CD4-positive, CD25-positive, alpha-beta regulatory T cell (primary cell): Measurements from ENCODE around the gene RNF180. TPM values are rescaled to one million over a fixed set of nuclear protein-coding genes. Genes with fewer than 3 reads are reported as not detected.

Source experiments
- ATAC-seq, 2 donors: fragments of 150-1000 bp; cut with Tn5 transposase; one replicate each; pipeline ENCODE4 v1.10.0; 2021; ENCODE audit warnings: low read depth in 2 of 2, moderate number of reproducible peaks in 2 of 2, moderate library complexity in 1 of 2
- DNase-seq, 3 donors: peaks; one replicate each; pipeline versions ENCODE4 v3.0.0 to v3.0.0-alpha.2; 2012 to 2022; ENCODE audit warnings: mixed read lengths in 1 of 3
- H3K27ac ChIP-seq: one replicate; pipeline ENCODE4 v1.7.0; 2013; ENCODE audit warnings: mild to moderate bottlenecking, low read length; ENCODE audit not compliant: insufficient read depth, poor library complexity, severe bottlenecking
- H3K27me3 ChIP-seq: one replicate; pipeline ENCODE4 v1.7.0; 2013; ENCODE audit warnings: low read length; ENCODE audit not compliant: control insufficient read depth, insufficient read depth
- H3K36me3 ChIP-seq: one replicate; pipeline ENCODE4 v1.7.0; 2013; ENCODE audit warnings: mild to moderate bottlenecking, low read length, moderate library complexity; ENCODE audit not compliant: control insufficient read depth, insufficient read depth
- H3K4me1 ChIP-seq: 2 replicates; pipeline ENCODE4 v1.7.0; 2013; ENCODE audit warnings: mild to moderate bottlenecking, low read length; ENCODE audit not compliant: insufficient read depth, control insufficient read depth, poor library complexity, severe bottlenecking
- H3K4me3 ChIP-seq: one replicate; pipeline ENCODE4 v1.7.0; 2013; ENCODE audit warnings: low read depth, mild to moderate bottlenecking, low read length, moderate library complexity
- H3K9me3 ChIP-seq, 2 experiments: 1 replicate in 1 of 2; 2 replicates in 1 of 2; pipeline ENCODE4 v1.7.0; 2013; ENCODE audit warnings: low read length in 2 of 2, mild to moderate bottlenecking in 1 of 2, moderate library complexity in 1 of 2; ENCODE audit not compliant: control insufficient read depth in 2 of 2
- H3K27ac Mint-ChIP-seq, 3 donors: one replicate each; pipeline ENCODE4 v1.8.0; 2020 to 2022; ENCODE audit warnings: mild to moderate bottlenecking in 3 of 3, mixed read lengths in 3 of 3, moderate library complexity in 2 of 3
- H3K27me3 Mint-ChIP-seq: one replicate; pipeline ENCODE4 v1.8.0; 2022; ENCODE audit warnings: mild to moderate bottlenecking, mixed read lengths
- H3K36me3 Mint-ChIP-seq: one replicate; pipeline ENCODE4 v1.8.0; 2020; ENCODE audit warnings: mixed read lengths
- H3K4me1 Mint-ChIP-seq, 4 donors: one replicate each; pipeline ENCODE4 v1.8.0; 2020 to 2022; ENCODE audit warnings: mixed read lengths in 4 of 4, mild to moderate bottlenecking in 1 of 4
- H3K4me3 Mint-ChIP-seq, 4 donors: one replicate each; pipeline ENCODE4 v1.8.0; 2020 to 2022; ENCODE audit warnings: mild to moderate bottlenecking in 4 of 4, mixed read lengths in 4 of 4, moderate library complexity in 3 of 4
- H3K9me3 Mint-ChIP-seq, 7 donors: one replicate each; pipeline ENCODE4 v1.8.0; 2020 to 2022; ENCODE audit warnings: mixed read lengths in 7 of 7, mild to moderate bottlenecking in 3 of 7, moderate library complexity in 2 of 7
- polyA plus RNA-seq, 4 donors: library from polyadenylated mRNA; unstranded; fragments of 300-500 nt; fragmentation: Illumina TruSeq; gene quantifications; one replicate each; pipeline ENCODE4 v1.2.3, GENCODE V29; 2021
- total RNA-seq: library from RNA; stranded (reverse); gene quantifications from one replicate; pipeline ENCODE4 v1.2.3, GENCODE V29; 2022

Gene RNF180
- total and polyA plus RNA-seq, 5 donors from 2014 or later = not detected

- no peaks in the 10 kb centered on the region for H3K9me3 ChIP-seq
- no peak overlapping the region for H3K4me3 ChIP-seq
- Mint-ChIP-seq H3K9me3 (peaks cover 0 to 2% (median 0%) of the 10 kb centered on the region in 7 donors), H3K27me3 (no peaks in the 10 kb centered on the region), H3K27ac (no peak overlapping the region), H3K4me3 (no peak overlapping the region), H3K4me1 (no peaks in the 10 kb centered on the region), H3K36me3 (no peaks in the 10 kb centered on the region)
- DNase-seq (no peak), ATAC-seq (no peak)
- no peak overlapping the region for H3K27ac ChIP-seq
- no peaks in the 10 kb centered on the region for H3K36me3 ChIP-seq
- H3K4me1 ChIP-seq = no peaks in the 10 kb centered on the region
- H3K27me3 ChIP-seq = no peaks in the 10 kb centered on the region
Observed at GRCh38 chr5:64183956-64184355, 18.3 kb downstream of the RNF180 start.

GRCh38 chr5:64184832-64185231, 19.2 kb downstream of the RNF180 start:
- Mint-ChIP-seq H3K27me3 (no peaks in the 10 kb centered on the region), H3K36me3 (no peaks in the 10 kb centered on the region), H3K9me3 (peaks cover 0 to 2% (median 0%) of the 10 kb centered on the region in 7 donors), H3K4me1 (no peaks in the 10 kb centered on the region), H3K27ac (no peak overlapping the region), H3K4me3 (no peak overlapping the region)
- no peak overlapping the region for H3K27ac ChIP-seq
- H3K36me3 ChIP-seq = no peaks in the 10 kb centered on the region
- H3K27me3 ChIP-seq = no peaks in the 10 kb centered on the region
- DNase-seq = no peak
- H3K9me3 ChIP-seq = no peaks in the 10 kb centered on the region
- ATAC-seq = no peak
- H3K4me1 ChIP-seq = no peaks in the 10 kb centered on the region
- no peak overlapping the region for H3K4me3 ChIP-seq

- no peaks in the 10 kb centered on the region for H3K9me3 ChIP-seq
- Mint-ChIP-seq H3K27me3 (no peaks in the 10 kb centered on the region), H3K9me3 (peaks cover 0 to 5% (median 1%) of the 10 kb centered on the region in 7 donors), H3K36me3 (no peaks in the 10 kb centered on the region), H3K4me1 (no peaks in the 10 kb centered on the region), H3K27ac (no peak overlapping the region), H3K4me3 (no peak overlapping the region)
- no peak for DNase-seq
- H3K4me3 ChIP-seq = no peak overlapping the region
- H3K27ac ChIP-seq = no peak overlapping the region
- H3K36me3 ChIP-seq = no peaks in the 10 kb centered on the region
- no peaks in the 10 kb centered on the region for H3K27me3 ChIP-seq
- H3K4me1 ChIP-seq = no peaks in the 10 kb centered on the region
- ATAC-seq = no peak
Observed at GRCh38 chr5:64188776-64189175, 23.1 kb downstream of the RNF180 start.

- Histone ChIP-seq H3K9me3 (no peaks in the 10 kb centered on the region), H3K4me1 (no peaks in the 10 kb centered on the region), H3K36me3 (no peaks in the 10 kb centered on the region), H3K27me3 (no peaks in the 10 kb centered on the region), H3K4me3 (no peak overlapping the region), H3K27ac (no peak overlapping the region)
- Mint-ChIP-seq H3K36me3 (no peaks in the 10 kb centered on the region), H3K9me3 (peaks cover 0 to 5% (median 1%) of the 10 kb centered on the region in 7 donors), H3K4me1 (no peaks in the 10 kb centered on the region), H3K4me3 (no peak overlapping the region), H3K27ac (no peak overlapping the region), H3K27me3 (no peaks in the 10 kb centered on the region)
- DNase-seq (no peak), ATAC-seq (no peak)
Observed at GRCh38 chr5:64190562-64191306, 25.1 kb downstream of the RNF180 start.

GRCh38 chr5:64195981-64196380, 30.3 kb downstream of the RNF180 start:
- Histone ChIP-seq H3K4me3 (no peak overlapping the region), H3K9me3 (no peaks in the 10 kb centered on the region), H3K4me1 (no peaks in the 10 kb centered on the region), H3K36me3 (no peaks in the 10 kb centered on the region), H3K27me3 (no peaks in the 10 kb centered on the region), H3K27ac (no peak overlapping the region)
- H3K27ac Mint-ChIP-seq = no peak overlapping the region
- H3K4me1 Mint-ChIP-seq = no peaks in the 10 kb centered on the region
- ATAC-seq = no peak
- peaks cover 4% of the 10 kb centered on the region for H3K27me3 Mint-ChIP-seq
- peaks cover 0 to 5% (median 3%) of the 10 kb centered on the region in 7 donors for H3K9me3 Mint-ChIP-seq
- DNase-seq = no peak
- H3K4me3 Mint-ChIP-seq = no peak overlapping the region
- H3K36me3 Mint-ChIP-seq = no peaks in the 10 kb centered on the region

GRCh38 chr5:64199425-64199824, 33.8 kb downstream of the RNF180 start:
- DNase-seq (no peak), ATAC-seq (no peak)
- no peaks in the 10 kb centered on the region for H3K27me3 ChIP-seq
- H3K9me3 ChIP-seq = no peaks in the 10 kb centered on the region
- Mint-ChIP-seq H3K36me3 (no peaks in the 10 kb centered on the region), H3K4me3 (no peak overlapping the region), H3K4me1 (no peaks in the 10 kb centered on the region), H3K27ac (no peak overlapping the region), H3K9me3 (peaks cover 0 to 3% (median 0%) of the 10 kb centered on the region in 7 donors), H3K27me3 (peaks cover 4% of the 10 kb centered on the region)
- no peaks in the 10 kb centered on the region for H3K36me3 ChIP-seq
- H3K4me3 ChIP-seq = no peak overlapping the region
- no peak overlapping the region for H3K27ac ChIP-seq
- no peaks in the 10 kb centered on the region for H3K4me1 ChIP-seq

GRCh38 chr5:64201996-64202395, 36.4 kb downstream of the RNF180 start:
- Mint-ChIP-seq H3K27ac (no peak overlapping the region), H3K36me3 (no peaks in the 10 kb centered on the region), H3K9me3 (peaks cover 0 to 3% (median 0%) of the 10 kb centered on the region in 7 donors), H3K4me1 (no peaks in the 10 kb centered on the region), H3K4me3 (no peak overlapping the region), H3K27me3 (peaks cover 4% of the 10 kb centered on the region)
- no peak overlapping the region for H3K4me3 ChIP-seq
- no peaks in the 10 kb centered on the region for H3K36me3 ChIP-seq
- no peaks in the 10 kb centered on the region for H3K27me3 ChIP-seq
- DNase-seq (no peak), ATAC-seq (no peak)
- H3K9me3 ChIP-seq = no peaks in the 10 kb centered on the region
- no peak overlapping the region for H3K27ac ChIP-seq
- H3K4me1 ChIP-seq = no peaks in the 10 kb centered on the region

- H3K9me3 Mint-ChIP-seq = no peaks in the 10 kb centered on the region
- ATAC-seq = no peak
- no peak overlapping the region for H3K27ac ChIP-seq
- no peak overlapping the region for H3K4me3 ChIP-seq
- no peaks in the 10 kb centered on the region for H3K27me3 Mint-ChIP-seq
- no peak overlapping the region for H3K4me3 Mint-ChIP-seq
- no peaks in the 10 kb centered on the region for H3K27me3 ChIP-seq
- H3K9me3 ChIP-seq = no peaks in the 10 kb centered on the region
- H3K4me1 Mint-ChIP-seq = no peaks in the 10 kb centered on the region
- DNase-seq = no peak
- H3K4me1 ChIP-seq = no peaks in the 10 kb centered on the region
- H3K27ac Mint-ChIP-seq = no peak overlapping the region
- H3K36me3 Mint-ChIP-seq = no peaks in the 10 kb centered on the region
- H3K36me3 ChIP-seq = no peaks in the 10 kb centered on the region
Observed at GRCh38 chr5:64206653-64207052, 41.0 kb downstream of the RNF180 start.
